CD4-positive, alpha-beta T cell treated with Interleukin-12 subunit alpha and Interleukin-12 subunit beta, for 1 hour (primary cell): ENCODE data around the gene TRMT2A.
A peak's percentile ranks its signal among the peaks of the same experiment; 100 is the strongest.
"Not testable (repeated sequence)": the region's sequence is repeated elsewhere in the genome, so short reads cannot be mapped to it uniquely, and the experiment has no call there.

Source experiments
- DNase-seq: peaks from one replicate; pipeline ENCODE4 v3.0.0-alpha.2; 2020

Gene TRMT2A

GRCh38 chr22:20084547-20085413, 32.2 kb downstream of the TRMT2A start:
- DNase-seq, result no peak

DNA sequence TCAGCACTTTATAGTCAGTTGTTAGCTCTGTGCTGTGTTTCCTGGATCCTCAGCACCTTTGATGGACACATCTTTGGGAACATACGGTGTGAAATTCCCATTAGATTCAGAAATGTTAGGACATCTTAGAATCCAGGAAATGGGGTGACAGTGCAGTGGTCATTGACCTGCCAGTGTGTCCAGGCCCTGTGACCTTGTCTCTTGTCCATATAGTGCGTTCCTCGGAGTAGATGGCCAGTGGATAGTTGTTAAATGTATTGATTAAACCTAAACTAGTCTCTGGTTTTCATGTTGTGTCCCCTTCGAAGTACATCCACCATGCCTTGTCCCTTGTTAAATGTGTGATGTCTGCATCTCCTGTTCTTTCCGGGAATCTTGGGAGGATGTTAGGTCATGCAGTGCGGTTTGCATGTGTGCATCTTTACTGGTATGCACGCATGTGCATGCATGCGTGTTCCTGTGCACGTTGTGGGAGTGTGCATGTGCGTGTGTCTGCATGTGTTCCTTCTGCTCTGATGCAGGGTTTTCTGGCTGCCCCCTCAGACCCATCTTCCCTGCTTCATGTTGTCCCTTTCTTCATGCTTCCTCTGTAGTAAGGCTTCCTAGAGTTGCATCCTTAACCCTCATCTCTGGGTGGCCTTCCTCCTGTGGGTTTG, 33.0 kb downstream of the TRMT2A start:
- DNase-seq, result no peak

- no peak for DNase-seq
Measured at GRCh38 chr22:20083157-20083890, 33.7 kb downstream of the TRMT2A start.

DNA sequence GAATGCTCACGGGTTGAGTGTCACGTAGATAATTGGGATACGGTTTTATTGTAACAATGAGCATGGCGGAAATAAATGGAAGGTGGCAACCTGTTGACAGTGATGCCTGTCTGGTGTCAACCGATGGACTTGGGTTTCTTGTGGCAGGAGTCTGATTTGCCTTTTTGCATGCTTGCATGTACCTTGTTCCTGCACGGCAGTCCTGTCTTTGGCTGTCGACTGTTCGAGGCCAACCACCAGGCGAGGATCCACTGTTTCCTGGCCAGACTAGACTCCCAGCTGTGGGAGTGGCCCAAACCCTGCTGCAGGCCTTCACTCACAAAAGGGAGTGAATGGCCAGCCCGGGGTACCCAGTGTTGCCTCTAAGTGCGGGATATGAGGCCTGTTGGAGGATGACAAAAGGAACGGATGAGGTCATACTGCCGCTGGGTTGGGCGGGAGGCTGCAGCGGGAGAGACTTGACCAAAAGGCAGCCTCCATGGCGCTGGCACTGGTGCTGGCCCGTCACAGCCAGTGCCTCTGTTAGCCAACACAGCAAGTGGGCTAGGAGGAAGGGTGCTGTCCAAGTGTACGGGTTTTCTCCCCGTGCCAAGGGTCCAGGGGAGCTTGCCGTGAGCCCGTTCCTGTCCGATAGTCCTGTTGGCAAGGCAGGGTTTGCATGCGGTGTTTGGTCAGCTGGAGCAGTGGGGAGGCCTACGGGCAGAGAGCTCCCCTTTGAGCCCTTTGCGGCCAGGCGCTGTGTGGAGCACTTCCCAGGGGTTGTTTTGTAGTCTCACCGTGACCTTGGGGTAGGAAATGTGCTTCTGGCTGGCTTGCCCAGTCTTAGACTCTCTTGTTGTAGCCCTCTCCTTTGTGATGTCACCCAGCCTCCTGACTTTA, 36.0 kb downstream of the TRMT2A start:
- no peak for DNase-seq

- peak; percentile 71 for DNase-seq
Measured at GRCh38 chr22:20080445-20080775, 36.6 kb downstream of the TRMT2A start.

DNA sequence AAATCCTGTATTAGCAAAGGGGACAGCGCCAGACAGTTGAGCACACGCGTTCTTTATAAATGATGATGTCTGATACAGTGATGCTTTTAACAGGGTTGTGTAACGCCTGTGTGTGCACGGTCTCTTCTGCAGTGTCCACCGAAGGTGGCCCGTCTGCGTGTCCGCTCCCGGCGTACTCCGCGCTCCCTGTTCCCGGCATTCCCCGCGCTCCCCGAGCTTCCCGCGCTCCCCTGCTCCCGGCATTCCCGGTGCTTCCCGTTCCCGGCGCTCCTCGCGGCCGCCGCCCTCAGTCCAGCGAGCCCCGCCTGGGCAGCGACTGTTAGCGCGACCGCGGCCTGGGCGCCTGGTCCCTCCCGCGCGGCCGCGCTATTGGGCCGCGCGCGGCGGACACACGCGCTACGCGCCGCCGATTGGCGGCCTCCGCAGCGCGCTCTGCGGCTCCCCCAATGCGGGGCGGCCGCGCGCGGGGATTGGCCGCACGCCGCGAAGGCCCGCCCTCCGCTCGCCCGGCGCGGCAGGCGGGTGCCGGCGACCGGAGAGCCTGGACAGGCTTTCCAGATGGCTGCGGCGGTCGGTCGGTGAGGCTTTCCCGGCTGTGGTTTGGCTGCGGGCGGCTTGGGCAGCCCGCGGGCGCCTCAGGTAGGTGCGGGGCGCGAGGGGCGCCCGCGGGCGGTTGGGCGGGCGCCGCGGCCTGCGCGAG, 37.1 kb downstream of the TRMT2A start, which contains the start of gene DGCR8:
TSS of gene DGCR8 (plus strand) at position 497 of the 700 bp plus-strand sequence. CDS start 5,723 bp downstream, outside the sequence.
- DNase-seq, result peak; percentile 75

DNA sequence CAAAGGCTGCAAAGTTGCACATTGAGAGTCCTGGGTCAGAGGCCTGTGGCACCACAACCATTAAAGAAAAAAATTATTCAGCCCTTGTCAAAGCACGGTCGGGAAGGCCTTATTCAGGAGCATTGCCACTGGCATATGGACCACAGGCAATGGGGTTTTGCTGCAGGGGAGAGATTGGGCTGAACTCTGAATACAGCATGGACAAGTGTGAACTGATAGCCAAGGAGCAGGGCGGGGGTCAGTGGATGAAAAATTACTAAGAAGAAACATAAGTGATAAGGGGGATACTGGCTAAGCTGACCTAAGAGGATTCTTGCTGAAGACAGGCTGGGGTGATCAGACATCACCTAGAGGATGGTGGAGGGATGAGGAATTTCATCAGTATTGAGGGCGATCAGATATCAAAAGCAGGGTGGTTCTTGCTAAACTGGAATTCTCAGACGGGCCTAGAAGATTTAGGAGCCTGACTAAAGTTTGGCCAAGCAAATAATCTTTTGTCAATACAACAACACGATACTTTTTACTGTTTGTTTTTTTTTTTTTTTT, 40.3 kb downstream of the TRMT2A start:
- no peak for DNase-seq

DNA sequence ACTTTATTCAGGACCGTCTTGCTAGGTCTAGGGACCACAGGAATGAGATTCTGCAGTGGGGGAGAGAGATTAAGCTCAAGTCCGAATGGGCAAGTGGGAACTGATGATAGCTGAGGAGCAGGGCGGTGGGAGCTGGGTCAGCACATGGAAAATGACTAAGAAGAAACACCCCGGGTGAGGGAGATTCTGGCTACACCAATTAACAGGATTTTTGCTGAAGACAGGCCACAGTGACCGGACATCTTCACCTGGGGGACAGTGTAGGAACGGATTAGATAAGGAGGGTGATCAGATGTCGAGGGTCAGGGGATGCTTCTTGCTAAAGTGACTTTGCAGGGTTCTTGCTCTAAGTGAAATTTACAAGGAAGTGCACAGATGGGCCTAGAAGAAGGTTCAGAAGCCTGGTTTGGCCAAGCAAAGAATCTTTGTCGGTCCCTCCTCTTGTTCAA, 45.5 kb downstream of the TRMT2A start:
- DNase-seq, result no peak

- DNase-seq, result no peak
Measured at GRCh38 chr22:20069331-20070042, 47.5 kb downstream of the TRMT2A start.

DNA sequence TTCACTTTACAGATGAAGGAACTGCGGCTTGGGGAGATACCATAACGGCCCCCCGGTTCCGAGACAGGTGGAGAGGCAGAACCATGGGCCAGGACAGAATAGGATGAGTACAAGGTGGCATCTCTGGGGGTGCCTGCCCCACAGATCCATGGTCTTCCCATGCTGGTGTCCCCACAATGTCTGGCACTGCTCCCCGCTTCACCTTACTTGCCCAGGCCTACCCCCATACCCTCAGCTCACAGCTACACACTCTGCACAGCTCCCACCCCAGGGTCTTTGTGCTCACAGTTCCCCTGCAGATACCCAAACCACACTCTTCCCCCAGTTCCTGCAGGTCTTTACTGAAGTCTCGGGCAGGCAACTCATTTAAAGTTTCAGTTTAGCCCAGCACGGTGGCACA, 48.4 kb downstream of the TRMT2A start:
- no peak for DNase-seq

- not testable (repeated sequence) for DNase-seq
Measured at GRCh38 chr22:20067384-20067682, 49.7 kb downstream of the TRMT2A start.

GRCh38 chr22:20066617-20067383, 50.2 kb downstream of the TRMT2A start:
- DNase-seq, result no peak

DNA sequence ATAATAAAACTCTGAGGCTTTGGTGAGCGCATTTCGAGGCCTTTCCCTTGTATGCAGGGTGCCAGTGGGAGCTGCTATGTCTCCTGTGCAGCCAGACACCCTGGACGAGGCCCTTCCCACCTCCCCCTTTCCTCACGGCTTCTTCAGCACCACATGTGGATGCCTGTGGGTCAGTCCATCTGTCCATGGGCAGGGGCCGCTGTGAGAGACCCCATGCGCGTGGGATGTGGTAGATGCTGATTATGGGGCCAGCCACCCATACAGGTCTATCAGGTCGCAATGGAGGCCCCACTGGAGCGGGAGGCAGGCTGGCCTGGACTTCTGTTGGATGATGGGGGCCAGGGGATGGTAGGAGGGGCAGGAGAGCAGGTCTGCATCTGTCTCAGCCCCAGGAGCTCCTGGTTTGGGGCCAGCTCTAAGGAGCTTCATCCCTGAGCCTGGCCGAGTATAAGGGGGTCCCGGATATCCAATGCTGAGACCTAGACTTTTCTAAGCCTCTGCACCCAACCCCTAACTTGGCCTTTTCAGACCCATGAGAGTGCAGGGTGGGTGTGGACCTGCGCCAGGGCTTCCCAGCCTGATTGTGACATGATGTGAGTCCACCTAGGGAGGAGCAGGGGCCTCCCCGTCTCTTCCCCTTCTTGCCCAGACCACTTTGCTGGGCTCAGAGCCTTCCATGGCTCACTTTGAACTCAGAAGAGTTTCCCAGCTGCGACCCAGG, 51.0 kb downstream of the TRMT2A start:
- no peak for DNase-seq

GRCh38 chr22:20064545-20065262, 52.3 kb downstream of the TRMT2A start:
- DNase-seq, result no peak

DNA sequence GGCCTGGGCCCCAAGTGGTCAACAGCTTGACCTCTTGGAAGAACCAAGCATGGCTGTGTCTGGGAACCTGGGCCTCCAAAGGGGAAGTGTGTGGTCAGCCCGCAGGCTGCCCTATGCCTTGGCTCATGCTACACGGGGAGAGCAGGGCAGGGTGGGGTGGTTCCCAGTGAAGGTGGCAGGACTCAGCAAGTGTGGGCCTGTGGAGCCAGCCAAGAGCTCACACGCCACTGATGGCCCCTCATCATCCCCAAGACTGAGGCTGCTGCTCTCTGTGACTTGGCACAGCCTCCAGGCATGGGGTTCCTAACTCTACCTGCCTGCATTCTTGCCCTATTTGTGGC, 52.9 kb downstream of the TRMT2A start:
- no peak for DNase-seq

DNA sequence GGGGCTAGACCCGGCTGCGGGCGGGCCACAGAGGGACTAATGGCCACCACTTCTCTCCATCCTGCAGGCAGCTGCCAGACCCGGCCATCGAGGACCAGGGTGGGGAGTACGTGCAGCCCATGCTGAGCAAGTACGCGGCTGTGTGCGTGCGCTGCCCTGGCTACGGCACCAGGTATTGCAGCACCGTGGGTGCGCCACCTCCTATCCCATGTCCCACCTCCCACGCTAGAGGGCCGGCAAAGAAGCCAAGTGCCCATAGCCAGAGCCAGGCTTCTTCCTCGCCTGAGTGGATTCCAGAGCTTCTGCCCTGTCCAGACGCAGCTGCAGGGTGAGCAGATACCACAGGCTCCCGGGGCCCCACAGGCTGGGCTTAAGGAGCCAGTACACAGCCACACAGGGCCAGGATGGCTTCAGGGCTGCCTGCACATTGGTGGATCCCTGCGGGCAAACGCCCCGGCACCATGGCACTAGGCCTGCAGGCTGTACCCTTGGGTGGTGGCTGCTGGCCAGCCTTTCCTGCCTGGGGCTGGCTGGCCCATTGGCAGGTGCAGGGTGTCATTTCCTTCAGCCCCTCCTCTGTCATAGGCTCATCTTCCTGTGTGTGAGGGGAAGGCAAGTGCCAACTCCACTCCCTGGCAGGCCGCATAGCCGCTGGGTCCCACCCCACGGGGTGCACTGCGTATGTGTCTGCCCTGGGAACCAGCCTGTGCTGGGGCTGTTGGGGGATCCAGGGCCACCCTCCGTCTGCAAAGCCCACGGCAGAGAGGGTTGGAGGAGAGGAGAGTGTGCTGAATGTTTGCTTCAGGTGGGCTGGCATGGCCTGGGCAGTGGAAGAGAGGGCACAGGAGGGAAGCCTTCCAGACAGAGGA, 53.5 kb downstream of the TRMT2A start:
- no peak for DNase-seq

GRCh38 chr22:20062766-20063083, 54.3 kb downstream of the TRMT2A start:
- no peak for DNase-seq
